ENCODE measurements around the gene ANKRD24. TPM values are rescaled to one million over a fixed set of nuclear protein-coding genes. Genes with fewer than 3 reads are reported as not detected.
"Not testable (repeated sequence)": the region's sequence is repeated elsewhere in the genome, so short reads cannot be mapped to it uniquely, and the experiment has no call there.

ANKRD24 gene
- total and polyA plus RNA-seq, 3 experiments from 2014 or later: 0.48 to 0.90 (median 0.89) TPM

- H3K4me1 ChIP-seq (ENCODE audit: insufficient read depth, low read length); H3K4me3 ChIP-seq (ENCODE audit: low read length); H3K4me3 Mint-ChIP-seq; H3K27ac Mint-ChIP-seq; POLR2A ChIA-PET; H3K27me3 ChIP-seq (ENCODE audit: insufficient read depth, low read length, poor library complexity, severe bottlenecking); H3K36me3 Mint-ChIP-seq; H3K27ac ChIP-seq (ENCODE audit: low read depth, low read length); DNase-seq; H3K9me3 ChIP-seq (ENCODE audit: low read length); H3K9me3 Mint-ChIP-seq; H3K36me3 ChIP-seq (ENCODE audit: insufficient read depth, low read length): not testable (repeated sequence)
- CTCF ChIA-PET: interaction anchor here (0.6 kb wide), 1 partner anchor 155 kb away, joined by 3 read pairs; no protein-coding TSS in a partner anchor
- H3K4me1 Mint-ChIP-seq: peaks cover 8 to 12% (median 11%) of the 10 kb centered on the region in 3 donors
- H3K27me3 Mint-ChIP-seq: peaks cover 15 to 23% of the 10 kb centered on the region in 2 donors
These were observed 39.6 kb upstream of the ANKRD24 start for GRCh38 chr19:4142916-4143315.

- no peak overlapping the region for H3K4me3 ChIP-seq (ENCODE audit: low read length)
- no peaks in the 10 kb centered on the region for H3K36me3 ChIP-seq (ENCODE audit: insufficient read depth, low read length)
- H3K27ac Mint-ChIP-seq: no peak overlapping the region
- POLR2A ChIA-PET: no interaction called here
- H3K9me3 ChIP-seq (ENCODE audit: low read length): no peaks in the 10 kb centered on the region
- CTCF ChIA-PET: no interaction called here
- H3K4me1 Mint-ChIP-seq: peaks cover 6 to 8% (median 7%) of the 10 kb centered on the region in 3 donors
- no peak for DNase-seq
- peaks cover 8% of the 10 kb centered on the region for H3K4me1 ChIP-seq (ENCODE audit: insufficient read depth, low read length)
- peaks cover 20 to 21% of the 10 kb centered on the region in 2 donors for H3K27me3 Mint-ChIP-seq
- no peaks in the 10 kb centered on the region for H3K36me3 Mint-ChIP-seq
- H3K27ac ChIP-seq (ENCODE audit: low read depth, low read length): no peak overlapping the region
- H3K9me3 Mint-ChIP-seq: no peaks in the 10 kb centered on the region
- peaks cover 5% of the 10 kb centered on the region for H3K27me3 ChIP-seq (ENCODE audit: insufficient read depth, low read length, poor library complexity, severe bottlenecking)
- H3K4me3 Mint-ChIP-seq: no peak overlapping the region
These were observed 37.7 kb upstream of the ANKRD24 start for GRCh38 chr19:4144666-4145249.

DNA sequence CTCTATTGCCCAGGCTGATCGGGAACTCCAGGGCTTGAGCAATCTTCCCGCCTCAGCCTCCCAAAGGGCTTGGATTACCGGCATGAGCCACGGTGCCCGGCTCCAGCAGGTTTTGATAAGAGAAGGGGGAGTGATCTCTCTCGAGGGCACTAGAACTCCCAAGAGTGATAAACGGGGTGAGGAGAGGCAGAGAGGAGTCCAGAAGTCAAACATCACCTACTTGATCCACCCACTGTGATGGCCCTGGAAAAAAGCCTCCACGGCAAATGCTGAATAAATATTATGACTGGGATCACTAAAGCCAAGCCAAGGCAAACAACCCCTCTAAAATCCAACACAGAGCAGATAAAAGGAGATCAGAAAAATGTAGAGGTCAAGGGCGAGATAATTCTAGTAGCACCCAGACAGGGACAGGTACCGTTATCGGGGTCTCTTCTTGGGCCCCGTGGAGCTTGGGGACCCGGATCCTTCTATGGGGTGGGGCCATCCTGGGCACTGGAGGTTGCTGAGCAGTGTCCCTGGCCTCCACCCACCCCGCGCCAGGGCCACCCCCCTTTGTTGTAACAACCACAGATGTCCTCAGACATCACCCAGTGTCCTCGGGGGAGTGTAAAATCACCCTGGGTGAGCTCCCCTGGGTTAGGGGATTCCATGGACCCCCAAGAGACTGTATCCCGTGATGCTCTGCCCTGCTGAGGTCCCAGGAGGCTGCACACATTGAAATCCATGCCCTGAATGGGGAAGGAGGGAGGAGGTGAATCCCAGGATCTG is 32.8 kb upstream of the ANKRD24 start:
- Histone ChIP-seq H3K4me3 (ENCODE audit: low read length) (no peak overlapping the region), H3K4me1 (ENCODE audit: insufficient read depth, low read length) (no peaks in the 10 kb centered on the region), H3K9me3 (ENCODE audit: low read length) (no peaks in the 10 kb centered on the region), H3K27ac (ENCODE audit: low read depth, low read length) (no peak overlapping the region), H3K36me3 (ENCODE audit: insufficient read depth, low read length) (no peaks in the 10 kb centered on the region), H3K27me3 (ENCODE audit: insufficient read depth, low read length, poor library complexity, severe bottlenecking) (peaks cover 5% of the 10 kb centered on the region)
- Mint-ChIP-seq H3K9me3 (no peaks in the 10 kb centered on the region), H3K4me1 (peaks cover 5 to 7% (median 5%) of the 10 kb centered on the region in 3 donors), H3K4me3 (no peak overlapping the region), H3K27me3 (peaks cover 9 to 19% of the 10 kb centered on the region in 2 donors), H3K27ac (no peak overlapping the region), H3K36me3 (peaks cover 0 to 2% (median 0%) of the 10 kb centered on the region in 3 donors)
- ChIA-PET POLR2A (no interaction called here), CTCF (interaction anchor here (1.3 kb wide), 2 partner anchors 9 to 10 kb away, joined by 3 read pairs; no protein-coding TSS in a partner anchor)
- no peak for DNase-seq

GRCh38 chr19:4151623-4152022 is 30.9 kb upstream of the ANKRD24 start:
- Histone ChIP-seq H3K9me3 (ENCODE audit: low read length) (no peaks in the 10 kb centered on the region), H3K4me1 (ENCODE audit: insufficient read depth, low read length) (no peaks in the 10 kb centered on the region), H3K36me3 (ENCODE audit: insufficient read depth, low read length) (no peaks in the 10 kb centered on the region), H3K4me3 (ENCODE audit: low read length) (no peak overlapping the region), H3K27me3 (ENCODE audit: insufficient read depth, low read length, poor library complexity, severe bottlenecking) (no peaks in the 10 kb centered on the region), H3K27ac (ENCODE audit: low read depth, low read length) (no peak overlapping the region)
- Mint-ChIP-seq H3K27ac (no peak overlapping the region), H3K4me3 (no peak overlapping the region), H3K4me1 (peaks cover 5 to 7% (median 5%) of the 10 kb centered on the region in 3 donors), H3K36me3 (peaks cover 0 to 2% (median 0%) of the 10 kb centered on the region in 3 donors), H3K9me3 (no peaks in the 10 kb centered on the region), H3K27me3 (peaks cover 3 to 14% of the 10 kb centered on the region in 2 donors)
- DNase-seq: no peak
- CTCF ChIA-PET: no interaction called here
- POLR2A ChIA-PET: no interaction called here

- Mint-ChIP-seq H3K27ac (no peak overlapping the region), H3K36me3 (peaks cover 0 to 2% (median 0%) of the 10 kb centered on the region in 3 donors), H3K27me3 (peaks cover 2 to 11% of the 10 kb centered on the region in 2 donors), H3K4me3 (no peak overlapping the region), H3K4me1 (peaks cover 5 to 7% (median 5%) of the 10 kb centered on the region in 3 donors), H3K9me3 (no peaks in the 10 kb centered on the region)
- Histone ChIP-seq H3K4me1 (ENCODE audit: insufficient read depth, low read length) (no peaks in the 10 kb centered on the region), H3K27me3 (ENCODE audit: insufficient read depth, low read length, poor library complexity, severe bottlenecking) (no peaks in the 10 kb centered on the region), H3K9me3 (ENCODE audit: low read length) (no peaks in the 10 kb centered on the region), H3K4me3 (ENCODE audit: low read length) (no peak overlapping the region), H3K27ac (ENCODE audit: low read depth, low read length) (no peak overlapping the region), H3K36me3 (ENCODE audit: insufficient read depth, low read length) (no peaks in the 10 kb centered on the region)
- CTCF ChIA-PET: interaction anchor here (2.3 kb wide), 1 partner anchor 12 kb away, joined by 13 read pairs; no protein-coding TSS in a partner anchor
- POLR2A ChIA-PET: no interaction called here
- DNase-seq: no peak
These were observed 30.1 kb upstream of the ANKRD24 start for GRCh38 chr19:4152241-4152998.

- ChIA-PET CTCF (interaction anchor here (2.3 kb wide), 1 partner anchor 14 kb away, joined by 13 read pairs; no protein-coding TSS in a partner anchor), POLR2A (no interaction called here)
- H3K27ac ChIP-seq (ENCODE audit: low read depth, low read length): no peak overlapping the region
- Mint-ChIP-seq H3K4me1 (peaks cover 5 to 7% (median 5%) of the 10 kb centered on the region in 3 donors), H3K9me3 (no peaks in the 10 kb centered on the region), H3K27ac (no peak overlapping the region), H3K27me3 (peaks cover 2 to 6% of the 10 kb centered on the region in 2 donors), H3K36me3 (peaks cover 0 to 2% (median 0%) of the 10 kb centered on the region in 3 donors), H3K4me3 (no peak overlapping the region)
- H3K4me3 ChIP-seq (ENCODE audit: low read length): no peak overlapping the region
- no peaks in the 10 kb centered on the region for H3K36me3 ChIP-seq (ENCODE audit: insufficient read depth, low read length)
- H3K4me1 ChIP-seq (ENCODE audit: insufficient read depth, low read length): no peaks in the 10 kb centered on the region
- no peaks in the 10 kb centered on the region for H3K27me3 ChIP-seq (ENCODE audit: insufficient read depth, low read length, poor library complexity, severe bottlenecking)
- DNase-seq: no peak
- no peaks in the 10 kb centered on the region for H3K9me3 ChIP-seq (ENCODE audit: low read length)
These were observed 27.7 kb upstream of the ANKRD24 start for GRCh38 chr19:4154571-4155312.

- Histone ChIP-seq H3K9me3 (ENCODE audit: low read length) (no peaks in the 10 kb centered on the region), H3K4me3 (ENCODE audit: low read length) (no peak overlapping the region), H3K4me1 (ENCODE audit: insufficient read depth, low read length) (no peaks in the 10 kb centered on the region), H3K36me3 (ENCODE audit: insufficient read depth, low read length) (no peaks in the 10 kb centered on the region), H3K27ac (ENCODE audit: low read depth, low read length) (no peak overlapping the region), H3K27me3 (ENCODE audit: insufficient read depth, low read length, poor library complexity, severe bottlenecking) (no peaks in the 10 kb centered on the region)
- DNase-seq: no peak
- Mint-ChIP-seq H3K9me3 (no peaks in the 10 kb centered on the region), H3K4me3 (no peak overlapping the region), H3K4me1 (peaks cover 5 to 7% (median 5%) of the 10 kb centered on the region in 3 donors), H3K27ac (no peak overlapping the region), H3K36me3 (no peaks in the 10 kb centered on the region), H3K27me3 (no peaks in the 10 kb centered on the region)
- ChIA-PET CTCF (interaction anchor here (2.0 kb wide), 1 partner anchor 17 kb away, joined by 7 read pairs; no protein-coding TSS in a partner anchor), POLR2A (no interaction called here)
These were observed 25.3 kb upstream of the ANKRD24 start for GRCh38 chr19:4157164-4157563.

Data from CD8-positive, alpha-beta memory T cell (primary cell).